ENCODE data around the gene GTPBP10. TPM values are rescaled to one million over a fixed set of nuclear protein-coding genes. Genes with fewer than 3 reads are reported as not detected.

Gene GTPBP10
- total RNA-seq, 1 experiment from 2014 or later = 18.5 TPM

DNA sequence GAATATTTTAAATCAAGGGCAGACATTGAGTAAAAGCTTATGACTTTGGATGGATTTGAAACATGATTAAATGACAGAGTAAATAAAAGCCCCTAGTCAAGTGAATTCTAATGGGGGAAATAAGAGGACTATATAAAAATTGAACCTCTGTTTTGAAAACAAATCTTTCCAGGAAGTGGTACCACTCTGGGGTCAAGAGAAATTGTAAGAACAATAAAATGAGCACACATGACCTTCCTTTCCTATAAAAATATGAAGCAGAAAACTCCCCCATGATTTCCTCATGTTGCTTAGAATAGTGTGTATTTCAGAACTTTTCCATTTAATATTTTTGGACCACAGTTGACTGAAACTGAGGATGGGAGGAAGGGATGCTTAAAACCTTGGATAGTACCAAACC, 44.4 kb downstream of the GTPBP10 start (continued):
- TF ChIP-seq, protein P1, sequence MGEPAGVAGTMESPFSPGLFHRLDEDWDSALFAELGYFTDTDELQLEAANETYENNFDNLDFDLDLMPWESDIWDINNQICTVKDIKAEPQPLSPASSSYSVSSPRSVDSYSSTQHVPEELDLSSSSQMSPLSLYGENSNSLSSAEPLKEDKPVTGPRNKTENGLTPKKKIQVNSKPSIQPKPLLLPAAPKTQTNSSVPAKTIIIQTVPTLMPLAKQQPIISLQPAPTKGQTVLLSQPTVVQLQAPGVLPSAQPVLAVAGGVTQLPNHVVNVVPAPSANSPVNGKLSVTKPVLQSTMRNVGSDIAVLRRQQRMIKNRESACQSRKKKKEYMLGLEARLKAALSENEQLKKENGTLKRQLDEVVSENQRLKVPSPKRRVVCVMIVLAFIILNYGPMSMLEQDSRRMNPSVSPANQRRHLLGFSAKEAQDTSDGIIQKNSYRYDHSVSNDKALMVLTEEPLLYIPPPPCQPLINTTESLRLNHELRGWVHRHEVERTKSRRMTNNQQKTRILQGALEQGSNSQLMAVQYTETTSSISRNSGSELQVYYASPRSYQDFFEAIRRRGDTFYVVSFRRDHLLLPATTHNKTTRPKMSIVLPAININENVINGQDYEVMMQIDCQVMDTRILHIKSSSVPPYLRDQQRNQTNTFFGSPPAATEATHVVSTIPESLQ (CRISPR knock-in tag; IDR thresholded peaks at IDR 0.05) = no peak

DNA sequence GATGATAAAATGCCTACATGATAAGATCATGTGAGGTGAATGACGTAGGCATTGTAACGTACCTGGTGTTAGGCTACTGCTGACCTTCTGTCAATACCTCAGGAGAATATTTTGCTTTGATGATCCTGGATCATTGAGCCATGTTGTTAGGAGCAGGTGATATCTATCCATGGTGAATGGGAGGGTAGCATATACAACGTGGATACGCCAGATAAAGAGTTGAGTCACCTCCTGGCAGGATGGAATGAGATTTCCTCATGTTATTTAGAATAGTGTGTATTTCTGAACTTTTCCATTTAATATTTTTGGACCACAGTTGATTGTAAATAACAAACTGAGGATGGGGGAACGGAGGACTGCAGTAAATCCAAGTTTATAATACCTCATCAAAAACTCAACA, 45.0 kb downstream of the GTPBP10 start:
- peaks cover 7% of the 10 kb centered on the region for H3K27me3 Mint-ChIP-seq (ENCODE audit: low read depth)
- H3K4me1 Mint-ChIP-seq = no peaks in the 10 kb centered on the region
- no peak overlapping the region for H3K27ac Mint-ChIP-seq

DNA sequence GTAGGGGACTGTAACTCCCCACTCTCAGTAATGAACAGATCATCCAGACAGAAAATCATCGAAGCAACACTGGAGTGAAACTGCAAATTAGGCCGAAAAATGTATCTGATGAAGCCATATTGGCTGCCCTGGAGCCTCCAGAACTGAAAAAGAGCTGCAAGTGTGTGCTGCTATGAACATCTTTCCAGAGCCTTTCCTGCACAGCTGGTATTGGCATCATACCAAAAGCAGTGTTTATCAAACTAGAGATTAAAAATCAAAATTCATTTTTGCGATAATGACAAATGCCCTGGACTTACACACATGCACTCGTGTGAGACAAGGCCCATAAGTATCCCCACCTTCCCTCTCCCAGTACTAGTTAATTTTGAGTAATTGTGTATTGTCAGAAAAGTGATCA, 49.9 kb downstream of the GTPBP10 start:
- no peak for DNase-seq (ENCODE audit: low spot score)
- ChIA-PET CTCF (no interaction called here), POLR2A (no interaction called here)
- Mint-ChIP-seq H3K27ac (no peak overlapping the region), H3K4me1 (no peaks in the 10 kb centered on the region), H3K9me3 (peaks cover 34% of the 10 kb centered on the region), H3K4me3 (no peak overlapping the region), H3K36me3 (peaks cover 9% of the 10 kb centered on the region), H3K27me3 (ENCODE audit: low read depth) (peaks cover 23% of the 10 kb centered on the region)
- ATAC-seq = no peak
- TF ChIP-seq, protein P2, sequence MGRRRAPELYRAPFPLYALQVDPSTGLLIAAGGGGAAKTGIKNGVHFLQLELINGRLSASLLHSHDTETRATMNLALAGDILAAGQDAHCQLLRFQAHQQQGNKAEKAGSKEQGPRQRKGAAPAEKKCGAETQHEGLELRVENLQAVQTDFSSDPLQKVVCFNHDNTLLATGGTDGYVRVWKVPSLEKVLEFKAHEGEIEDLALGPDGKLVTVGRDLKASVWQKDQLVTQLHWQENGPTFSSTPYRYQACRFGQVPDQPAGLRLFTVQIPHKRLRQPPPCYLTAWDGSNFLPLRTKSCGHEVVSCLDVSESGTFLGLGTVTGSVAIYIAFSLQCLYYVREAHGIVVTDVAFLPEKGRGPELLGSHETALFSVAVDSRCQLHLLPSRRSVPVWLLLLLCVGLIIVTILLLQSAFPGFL (CRISPR knock-in tag; IDR thresholded peaks at IDR 0.05; ENCODE audit: borderline replicate concordance) = no peak
- TF ChIP-seq, protein P3, sequence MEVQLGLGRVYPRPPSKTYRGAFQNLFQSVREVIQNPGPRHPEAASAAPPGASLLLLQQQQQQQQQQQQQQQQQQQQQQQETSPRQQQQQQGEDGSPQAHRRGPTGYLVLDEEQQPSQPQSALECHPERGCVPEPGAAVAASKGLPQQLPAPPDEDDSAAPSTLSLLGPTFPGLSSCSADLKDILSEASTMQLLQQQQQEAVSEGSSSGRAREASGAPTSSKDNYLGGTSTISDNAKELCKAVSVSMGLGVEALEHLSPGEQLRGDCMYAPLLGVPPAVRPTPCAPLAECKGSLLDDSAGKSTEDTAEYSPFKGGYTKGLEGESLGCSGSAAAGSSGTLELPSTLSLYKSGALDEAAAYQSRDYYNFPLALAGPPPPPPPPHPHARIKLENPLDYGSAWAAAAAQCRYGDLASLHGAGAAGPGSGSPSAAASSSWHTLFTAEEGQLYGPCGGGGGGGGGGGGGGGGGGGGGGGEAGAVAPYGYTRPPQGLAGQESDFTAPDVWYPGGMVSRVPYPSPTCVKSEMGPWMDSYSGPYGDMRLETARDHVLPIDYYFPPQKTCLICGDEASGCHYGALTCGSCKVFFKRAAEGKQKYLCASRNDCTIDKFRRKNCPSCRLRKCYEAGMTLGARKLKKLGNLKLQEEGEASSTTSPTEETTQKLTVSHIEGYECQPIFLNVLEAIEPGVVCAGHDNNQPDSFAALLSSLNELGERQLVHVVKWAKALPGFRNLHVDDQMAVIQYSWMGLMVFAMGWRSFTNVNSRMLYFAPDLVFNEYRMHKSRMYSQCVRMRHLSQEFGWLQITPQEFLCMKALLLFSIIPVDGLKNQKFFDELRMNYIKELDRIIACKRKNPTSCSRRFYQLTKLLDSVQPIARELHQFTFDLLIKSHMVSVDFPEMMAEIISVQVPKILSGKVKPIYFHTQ (CRISPR knock-in tag; IDR thresholded peaks at IDR 0.05) = no peak
- no peak for TF ChIP-seq FOXK1 (CRISPR knock-in tag; IDR thresholded peaks at IDR 0.05)
- no peak for TF ChIP-seq HMGA2 (CRISPR knock-in tag; IDR thresholded peaks at IDR 0.05)
- no peak for TF ChIP-seq GABPB1 (CRISPR knock-in tag; IDR thresholded peaks at IDR 0.05)
- TF ChIP-seq, protein P4, sequence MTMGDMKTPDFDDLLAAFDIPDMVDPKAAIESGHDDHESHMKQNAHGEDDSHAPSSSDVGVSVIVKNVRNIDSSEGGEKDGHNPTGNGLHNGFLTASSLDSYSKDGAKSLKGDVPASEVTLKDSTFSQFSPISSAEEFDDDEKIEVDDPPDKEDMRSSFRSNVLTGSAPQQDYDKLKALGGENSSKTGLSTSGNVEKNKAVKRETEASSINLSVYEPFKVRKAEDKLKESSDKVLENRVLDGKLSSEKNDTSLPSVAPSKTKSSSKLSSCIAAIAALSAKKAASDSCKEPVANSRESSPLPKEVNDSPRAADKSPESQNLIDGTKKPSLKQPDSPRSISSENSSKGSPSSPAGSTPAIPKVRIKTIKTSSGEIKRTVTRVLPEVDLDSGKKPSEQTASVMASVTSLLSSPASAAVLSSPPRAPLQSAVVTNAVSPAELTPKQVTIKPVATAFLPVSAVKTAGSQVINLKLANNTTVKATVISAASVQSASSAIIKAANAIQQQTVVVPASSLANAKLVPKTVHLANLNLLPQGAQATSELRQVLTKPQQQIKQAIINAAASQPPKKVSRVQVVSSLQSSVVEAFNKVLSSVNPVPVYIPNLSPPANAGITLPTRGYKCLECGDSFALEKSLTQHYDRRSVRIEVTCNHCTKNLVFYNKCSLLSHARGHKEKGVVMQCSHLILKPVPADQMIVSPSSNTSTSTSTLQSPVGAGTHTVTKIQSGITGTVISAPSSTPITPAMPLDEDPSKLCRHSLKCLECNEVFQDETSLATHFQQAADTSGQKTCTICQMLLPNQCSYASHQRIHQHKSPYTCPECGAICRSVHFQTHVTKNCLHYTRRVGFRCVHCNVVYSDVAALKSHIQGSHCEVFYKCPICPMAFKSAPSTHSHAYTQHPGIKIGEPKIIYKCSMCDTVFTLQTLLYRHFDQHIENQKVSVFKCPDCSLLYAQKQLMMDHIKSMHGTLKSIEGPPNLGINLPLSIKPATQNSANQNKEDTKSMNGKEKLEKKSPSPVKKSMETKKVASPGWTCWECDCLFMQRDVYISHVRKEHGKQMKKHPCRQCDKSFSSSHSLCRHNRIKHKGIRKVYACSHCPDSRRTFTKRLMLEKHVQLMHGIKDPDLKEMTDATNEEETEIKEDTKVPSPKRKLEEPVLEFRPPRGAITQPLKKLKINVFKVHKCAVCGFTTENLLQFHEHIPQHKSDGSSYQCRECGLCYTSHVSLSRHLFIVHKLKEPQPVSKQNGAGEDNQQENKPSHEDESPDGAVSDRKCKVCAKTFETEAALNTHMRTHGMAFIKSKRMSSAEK (CRISPR knock-in tag; IDR thresholded peaks at IDR 0.05; ENCODE audit: borderline replicate concordance) = no peak
- no peak for TF ChIP-seq TEAD4 (CRISPR knock-in tag; IDR thresholded peaks at IDR 0.05)
- TF ChIP-seq, protein P5, sequence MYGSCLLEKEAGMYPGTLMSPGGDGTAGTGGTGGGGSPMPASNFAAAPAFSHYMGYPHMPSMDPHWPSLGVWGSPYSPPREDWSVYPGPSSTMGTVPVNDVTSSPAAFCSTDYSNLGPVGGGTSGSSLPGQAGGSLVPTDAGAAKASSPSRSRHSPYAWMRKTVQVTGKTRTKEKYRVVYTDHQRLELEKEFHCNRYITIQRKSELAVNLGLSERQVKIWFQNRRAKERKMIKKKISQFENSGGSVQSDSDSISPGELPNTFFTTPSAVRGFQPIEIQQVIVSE (CRISPR knock-in tag; IDR thresholded peaks at IDR 0.05; ENCODE audit: borderline replicate concordance) = no peak
- no peak for TF ChIP-seq ZNF138 (CRISPR knock-in tag; conservative IDR thresholded peaks at IDR 0.05)

More for the DNA sequence above, 45.0 kb downstream of the GTPBP10 start:
- H3K9me3 Mint-ChIP-seq = peaks cover 27% of the 10 kb centered on the region
- ChIA-PET CTCF (no interaction called here), POLR2A (no interaction called here)
- peaks cover 9% of the 10 kb centered on the region for H3K36me3 Mint-ChIP-seq
- ATAC-seq = no peak
- DNase-seq (ENCODE audit: low spot score) = no peak
- TF ChIP-seq, protein P6, sequence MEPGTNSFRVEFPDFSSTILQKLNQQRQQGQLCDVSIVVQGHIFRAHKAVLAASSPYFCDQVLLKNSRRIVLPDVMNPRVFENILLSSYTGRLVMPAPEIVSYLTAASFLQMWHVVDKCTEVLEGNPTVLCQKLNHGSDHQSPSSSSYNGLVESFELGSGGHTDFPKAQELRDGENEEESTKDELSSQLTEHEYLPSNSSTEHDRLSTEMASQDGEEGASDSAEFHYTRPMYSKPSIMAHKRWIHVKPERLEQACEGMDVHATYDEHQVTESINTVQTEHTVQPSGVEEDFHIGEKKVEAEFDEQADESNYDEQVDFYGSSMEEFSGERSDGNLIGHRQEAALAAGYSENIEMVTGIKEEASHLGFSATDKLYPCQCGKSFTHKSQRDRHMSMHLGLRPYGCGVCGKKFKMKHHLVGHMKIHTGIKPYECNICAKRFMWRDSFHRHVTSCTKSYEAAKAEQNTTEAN (CRISPR knock-in tag; IDR thresholded peaks at IDR 0.05) = no peak
- TF ChIP-seq TEAD4 (CRISPR knock-in tag; IDR thresholded peaks at IDR 0.05) (no peak), NR3C1 (CRISPR knock-in tag; conservative IDR thresholded peaks at IDR 0.05; ENCODE audit: low read depth) (no peak)
- TF ChIP-seq, protein P5 (CRISPR knock-in tag; IDR thresholded peaks at IDR 0.05; ENCODE audit: borderline replicate concordance) = no peak
- no peak overlapping the region for H3K4me3 Mint-ChIP-seq
